HG03064 (cell line): ENCODE measurements around the gene MID1.

Experiments used
- ATAC-seq: cut with Tn5 transposase; IDR thresholded peaks from one replicate; pipeline ENCODE4 v1.9.1; 2021; ENCODE audit warnings: low read depth; ENCODE audit not compliant: unreplicated experiment

MID1 gene

DNA sequence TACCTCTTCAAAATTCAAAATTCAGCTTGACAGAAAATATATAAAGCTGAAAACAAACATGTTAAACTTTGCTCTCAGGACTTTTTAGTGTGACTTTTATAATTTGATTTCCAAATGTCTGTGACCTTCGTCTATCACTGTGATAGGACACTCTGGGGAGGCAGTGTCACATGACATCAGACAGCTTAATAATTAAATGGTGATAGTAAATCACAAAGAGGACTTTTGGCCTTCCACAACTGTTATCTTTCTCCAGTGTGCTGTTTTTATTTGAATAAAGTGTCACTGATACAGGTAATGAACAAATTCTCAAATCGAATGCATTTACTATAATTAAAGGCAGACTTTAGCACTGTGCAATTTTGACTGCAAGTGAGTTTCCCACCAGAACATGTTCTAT, 83.1 kb downstream of the MID1 start:
- no peak for ATAC-seq

DNA sequence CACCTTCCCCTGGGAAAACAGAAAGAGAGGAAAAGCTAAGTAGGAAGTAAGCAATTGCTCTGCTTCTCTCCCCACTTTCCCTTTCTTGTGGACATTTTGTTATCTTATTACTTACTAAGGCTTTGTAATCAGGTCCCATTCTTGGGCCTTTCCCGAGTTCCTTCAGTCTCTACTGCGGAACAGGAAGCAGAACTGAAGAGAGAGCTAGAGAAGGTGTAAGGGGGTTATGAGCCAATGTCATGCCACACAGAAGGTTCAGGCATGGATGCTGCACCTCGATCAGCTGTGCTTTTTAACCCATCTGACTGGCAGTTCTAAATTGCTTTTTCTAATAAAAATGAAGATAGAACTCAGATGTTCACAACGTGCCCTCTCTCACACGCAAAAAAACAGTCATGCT, 83.6 kb downstream of the MID1 start:
- no peak for ATAC-seq

DNA sequence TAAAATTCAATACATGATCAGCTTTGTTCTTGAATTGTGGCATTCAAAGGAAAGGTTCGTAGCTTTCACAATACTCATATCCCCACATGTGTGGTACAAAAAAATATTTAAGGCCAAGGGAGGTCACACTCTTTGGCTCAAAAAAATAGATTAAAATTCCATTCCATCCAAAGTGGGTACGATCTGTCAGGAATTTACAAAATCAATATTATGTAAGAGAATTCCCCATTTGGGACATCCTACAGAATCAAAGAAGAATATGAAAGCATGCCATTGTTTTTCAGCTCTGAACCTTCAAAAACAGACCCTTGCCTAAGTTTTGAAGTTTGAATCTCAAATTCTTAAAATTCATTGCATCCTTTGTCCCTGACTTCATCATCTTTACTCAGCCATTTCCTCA, 85.8 kb downstream of the MID1 start:
- ATAC-seq = no peak

DNA sequence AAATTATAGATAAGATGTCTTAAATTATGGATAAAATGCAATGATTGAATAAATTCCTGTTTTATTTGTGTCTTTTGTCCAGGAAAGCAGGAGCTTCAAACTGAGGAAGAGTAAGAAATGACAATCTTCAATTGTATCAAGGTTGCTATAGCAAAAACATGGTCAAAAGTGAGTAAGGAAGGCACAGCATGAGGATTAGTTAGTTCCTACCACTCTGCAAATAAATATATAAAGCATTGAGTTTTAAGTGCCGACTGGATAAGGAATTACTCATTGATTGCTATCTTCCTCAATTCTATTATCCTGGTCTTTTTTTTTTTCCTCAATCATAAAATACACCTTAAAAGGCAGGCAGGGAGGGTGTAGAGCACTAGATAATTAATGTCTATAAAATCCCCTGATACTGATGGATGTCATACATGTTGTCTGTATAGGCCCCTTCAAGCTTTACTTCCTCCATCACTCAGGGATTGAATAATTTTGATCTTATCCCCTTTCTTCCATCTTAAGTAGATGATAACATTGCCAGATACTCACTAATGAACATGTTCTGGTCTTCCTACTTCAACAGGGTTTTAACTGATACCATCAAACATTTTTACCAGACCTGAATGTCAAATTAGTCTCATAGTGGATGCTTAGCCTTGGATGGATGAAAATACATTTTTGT, 86.6 kb downstream of the MID1 start:
- ATAC-seq = no peak

DNA sequence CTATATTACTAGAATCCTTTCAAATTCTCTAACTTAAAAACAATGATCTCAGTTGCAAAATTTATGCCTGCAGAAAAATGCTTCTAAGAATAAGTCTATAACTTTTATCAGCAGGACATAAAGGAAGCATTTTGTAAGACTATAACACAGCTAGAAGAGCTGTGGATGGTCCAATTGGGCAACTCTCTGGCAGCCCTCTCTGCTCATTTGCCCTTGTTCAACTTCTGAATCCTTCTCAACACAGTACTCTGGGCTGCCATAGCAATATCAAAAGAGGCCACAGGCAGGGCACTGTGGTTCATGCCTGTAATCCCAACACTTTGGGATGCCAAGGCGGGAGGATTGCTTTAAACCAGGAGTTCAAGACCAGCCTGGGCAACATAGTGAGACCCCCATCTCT, 88.5 kb downstream of the MID1 start:
- ATAC-seq = no peak

DNA sequence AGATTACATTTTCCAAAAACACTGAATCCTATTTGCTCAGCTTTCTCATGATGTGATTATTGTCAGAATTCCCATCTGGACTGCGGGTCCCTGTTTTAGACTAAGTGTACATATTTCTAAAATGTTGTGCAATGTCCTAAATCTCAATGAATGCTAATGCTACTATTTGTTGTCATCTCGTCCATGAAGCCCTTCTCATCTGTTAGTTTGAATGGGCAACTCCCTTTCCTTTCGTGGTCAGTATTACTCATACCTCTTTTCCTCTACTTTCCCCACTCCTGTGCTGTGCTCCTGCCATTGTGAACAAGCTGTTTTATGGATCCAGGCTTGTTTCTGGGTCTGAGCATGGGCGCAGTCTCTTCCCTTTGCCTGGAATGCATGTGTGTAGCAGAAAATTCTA, 91.0 kb downstream of the MID1 start:
- no peak for ATAC-seq

DNA sequence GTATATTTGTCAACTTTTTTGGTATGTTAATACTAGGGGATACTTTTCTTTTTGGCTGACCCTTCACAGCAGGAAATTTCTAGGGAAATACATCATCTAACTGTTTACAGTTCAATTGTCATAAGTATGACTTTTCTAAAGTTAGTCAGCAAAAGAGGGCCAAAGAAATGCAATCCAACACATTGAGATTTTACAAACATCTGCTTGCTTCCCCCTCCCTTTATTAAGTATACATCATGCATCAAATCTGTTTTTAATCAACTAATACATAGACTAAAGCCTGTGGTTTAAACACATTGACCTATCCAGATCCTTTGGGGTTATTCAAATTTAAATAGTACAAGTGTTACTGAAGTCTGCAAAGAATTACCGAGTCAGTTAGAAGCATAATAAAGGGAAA, 93.9 kb downstream of the MID1 start:
- no peak for ATAC-seq

DNA sequence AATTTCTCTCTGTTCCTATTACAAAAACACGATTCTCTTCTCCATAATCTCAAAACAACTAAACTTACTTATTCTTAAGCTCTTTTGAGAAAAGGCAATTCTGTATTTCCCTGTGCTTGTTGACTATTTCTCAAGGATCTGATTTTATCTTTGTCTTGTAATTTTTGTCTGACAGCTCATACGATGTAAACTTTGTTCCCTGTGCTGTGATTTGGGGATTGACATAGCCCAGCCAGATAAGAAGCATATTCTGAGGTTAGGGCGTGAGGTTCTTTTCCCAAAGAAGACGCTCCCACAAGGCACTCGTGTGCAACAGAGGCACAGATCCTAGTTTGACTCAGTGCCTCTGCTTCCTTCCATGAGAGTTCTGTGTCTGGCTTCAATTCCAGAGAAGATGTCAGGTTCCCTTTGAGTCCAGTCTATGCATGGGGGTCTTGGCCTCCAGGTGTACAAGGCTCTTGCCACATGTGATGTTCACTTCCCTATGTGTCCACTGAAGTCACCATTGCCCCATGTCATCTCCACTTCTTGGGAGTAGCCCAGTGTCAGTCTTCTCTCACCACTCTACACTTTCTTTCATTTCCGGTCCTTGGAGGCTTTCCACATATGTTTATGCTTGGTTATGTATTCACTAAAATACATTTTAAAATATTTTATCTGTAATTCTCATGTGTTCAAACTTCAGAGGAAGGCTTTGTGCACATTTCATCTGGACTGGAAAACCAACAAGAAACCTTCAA, 94.8 kb downstream of the MID1 start:
- ATAC-seq = no peak

DNA sequence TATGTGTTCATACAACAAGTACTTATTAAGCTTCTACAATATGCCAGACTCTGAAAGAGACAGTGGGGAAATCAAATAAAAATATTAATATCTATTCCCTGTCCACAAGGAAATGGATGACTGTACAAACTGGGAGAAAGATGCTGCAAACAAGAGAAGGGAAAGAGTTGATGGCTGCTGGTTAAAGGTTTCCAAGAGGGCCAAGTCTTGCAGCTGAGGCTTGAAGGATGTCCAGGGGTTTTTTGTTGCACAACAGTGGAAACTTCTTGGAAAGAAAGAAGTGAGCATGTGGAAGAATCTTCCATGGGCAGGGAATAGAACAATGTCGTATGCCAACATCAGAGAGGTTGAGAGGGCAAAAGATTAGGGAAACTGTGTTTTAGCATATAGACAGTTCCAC, 95.8 kb downstream of the MID1 start:
- ATAC-seq = no peak

DNA sequence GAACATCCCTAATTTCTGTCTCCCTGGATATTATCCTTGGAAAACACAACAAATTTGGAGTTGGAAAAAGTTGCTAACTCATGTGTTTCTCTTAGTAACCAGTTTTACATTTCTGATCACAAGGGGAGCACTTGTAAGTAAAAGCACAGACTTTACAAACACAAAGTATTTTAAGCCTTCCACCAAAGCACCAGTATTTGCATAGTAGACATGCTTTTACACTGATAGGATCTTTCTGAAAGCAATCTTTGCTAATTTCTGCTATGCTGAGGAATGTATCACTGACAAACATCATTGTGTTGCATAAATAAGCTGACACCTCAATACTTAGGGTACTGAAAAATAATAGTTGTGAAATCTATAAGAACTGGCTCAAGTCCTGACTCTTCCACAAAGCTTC, 100.6 kb downstream of the MID1 start:
- no peak for ATAC-seq

DNA sequence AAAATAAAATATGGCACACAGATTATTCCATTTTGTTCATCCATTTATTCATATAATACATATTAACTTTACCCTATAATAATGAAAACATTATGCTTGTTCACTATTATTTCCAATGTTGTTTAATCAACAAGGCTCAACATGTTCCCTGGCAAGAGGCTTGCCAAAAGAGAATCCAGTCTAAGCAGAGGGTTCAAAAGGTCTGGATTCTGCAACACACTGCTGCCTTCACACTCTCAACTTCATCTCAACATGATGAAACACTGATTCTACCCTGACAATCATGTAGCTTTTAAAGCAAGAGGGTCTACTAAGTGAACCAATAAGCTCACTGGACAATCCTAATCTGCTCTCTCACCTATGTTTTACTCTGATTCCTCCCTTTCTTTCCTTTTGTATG, 101.1 kb downstream of the MID1 start:
- ATAC-seq = no peak

DNA sequence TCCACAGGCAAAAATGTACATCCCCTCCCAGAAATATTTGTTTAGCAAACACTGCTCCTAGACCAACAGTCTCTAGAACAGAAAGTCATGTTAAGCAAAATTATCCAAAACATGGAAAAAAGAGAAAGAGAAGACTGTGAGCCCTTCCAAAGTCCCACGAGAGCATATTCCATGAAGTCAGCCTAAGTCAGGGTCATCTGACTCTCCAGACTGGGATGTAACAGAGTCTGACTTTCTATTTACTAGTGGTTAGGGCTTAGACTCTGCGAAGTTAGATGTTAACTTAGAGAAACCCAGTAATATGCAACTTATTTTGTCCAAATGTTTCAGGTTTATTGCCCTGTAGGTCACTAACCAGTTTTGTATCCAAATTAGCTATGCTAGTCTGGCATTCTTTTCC, 102.3 kb downstream of the MID1 start:
- no peak for ATAC-seq

DNA sequence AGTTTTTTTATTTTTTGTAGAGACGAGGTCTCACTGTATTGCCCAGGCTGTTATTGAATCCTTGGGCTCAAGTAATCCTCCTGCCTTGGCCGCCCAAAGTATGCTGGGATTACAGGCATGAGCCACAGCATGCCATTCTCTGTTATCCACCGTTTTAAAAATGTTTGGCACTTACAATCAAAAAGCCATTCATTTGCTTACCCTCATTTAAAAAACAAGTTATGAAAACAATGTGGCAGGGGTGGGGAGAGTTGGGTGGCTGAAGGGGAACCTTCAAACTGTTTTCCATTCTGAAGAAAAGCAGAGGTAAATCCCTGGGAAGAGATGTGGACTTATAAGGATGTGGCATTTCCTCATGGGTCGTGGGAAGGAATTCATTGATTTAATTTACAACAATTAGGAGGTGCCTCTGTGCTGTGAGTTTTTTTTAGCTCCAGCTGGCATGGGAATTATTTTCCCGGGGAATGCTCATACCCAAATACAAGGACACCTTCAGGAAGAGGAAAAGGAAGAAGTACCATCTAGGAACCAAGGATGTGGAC, 103.5 kb downstream of the MID1 start:
- ATAC-seq = no peak

DNA sequence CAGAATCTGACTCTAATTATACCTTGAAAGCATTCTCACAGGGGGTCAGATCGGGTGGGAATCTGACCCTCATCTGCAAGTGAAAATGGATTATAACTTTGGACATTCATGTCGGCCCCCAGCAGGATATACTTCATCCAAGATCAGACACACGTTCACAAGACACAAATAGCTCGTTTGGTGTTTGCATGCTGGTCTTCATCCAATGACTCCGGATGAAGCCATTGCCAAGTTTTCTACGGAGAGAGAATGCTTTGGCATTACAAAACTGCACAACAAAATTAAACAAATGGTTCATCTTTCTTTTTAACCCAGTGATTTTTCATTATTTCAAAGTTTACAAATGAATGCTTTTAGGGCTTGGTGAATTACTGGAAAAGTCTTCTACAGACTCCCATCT, 105.5 kb downstream of the MID1 start:
- ATAC-seq = no peak

DNA sequence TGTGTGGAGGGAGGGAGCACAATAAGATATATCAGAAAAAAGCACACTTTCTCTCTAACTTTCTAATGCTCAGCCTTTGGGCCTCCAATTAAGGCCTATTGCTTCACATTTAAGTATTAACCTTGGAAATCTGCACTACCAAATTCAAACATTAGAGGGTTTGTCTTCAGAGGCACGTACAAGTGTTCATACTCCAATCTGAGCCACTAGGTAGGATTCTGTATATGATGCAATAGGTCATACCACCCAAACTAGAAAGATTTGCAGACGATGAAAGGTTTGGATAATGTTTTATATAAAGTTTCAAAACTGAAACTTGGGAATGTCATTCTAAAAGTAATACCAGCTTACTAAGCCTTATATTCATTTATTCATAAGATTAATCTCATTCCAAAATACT, 106.4 kb downstream of the MID1 start:
- ATAC-seq = no peak

DNA sequence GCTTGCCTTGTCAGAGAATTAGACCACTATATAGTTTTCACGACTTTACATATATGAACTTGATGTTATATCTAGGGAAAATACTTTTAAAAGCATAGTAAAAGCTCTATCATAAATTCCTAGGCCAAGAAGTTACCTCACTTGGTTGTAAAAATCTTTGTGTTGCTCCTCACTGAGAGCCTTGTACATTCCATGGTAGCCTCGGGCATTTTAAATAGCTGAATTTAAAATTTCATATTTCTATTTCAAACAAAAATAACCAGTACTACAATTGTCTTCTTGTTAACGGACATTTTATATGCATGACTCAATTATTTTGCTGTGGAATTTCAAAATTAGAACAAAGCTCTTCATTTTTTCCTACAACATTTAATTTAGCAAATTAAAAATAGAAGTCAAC, 107.6 kb downstream of the MID1 start:
- no peak for ATAC-seq

DNA sequence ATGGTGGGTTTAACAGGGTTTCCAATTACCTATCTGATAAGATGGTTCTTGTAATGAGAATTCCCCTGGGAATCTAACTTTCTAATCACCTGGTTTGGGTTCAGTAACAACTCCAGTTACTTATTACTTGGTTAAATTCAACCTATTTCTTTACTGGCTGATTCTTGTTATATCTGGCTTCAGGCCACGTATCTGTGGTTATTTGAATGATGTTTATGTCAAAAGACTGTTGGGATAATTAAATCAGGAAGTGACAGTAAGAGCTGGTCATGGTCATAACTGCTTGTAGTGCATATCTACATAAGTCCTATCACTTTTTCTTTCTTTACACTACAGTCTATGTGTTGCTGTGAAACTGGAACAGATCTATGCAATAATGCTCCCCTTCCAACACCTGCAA, 108.1 kb downstream of the MID1 start:
- no peak for ATAC-seq

DNA sequence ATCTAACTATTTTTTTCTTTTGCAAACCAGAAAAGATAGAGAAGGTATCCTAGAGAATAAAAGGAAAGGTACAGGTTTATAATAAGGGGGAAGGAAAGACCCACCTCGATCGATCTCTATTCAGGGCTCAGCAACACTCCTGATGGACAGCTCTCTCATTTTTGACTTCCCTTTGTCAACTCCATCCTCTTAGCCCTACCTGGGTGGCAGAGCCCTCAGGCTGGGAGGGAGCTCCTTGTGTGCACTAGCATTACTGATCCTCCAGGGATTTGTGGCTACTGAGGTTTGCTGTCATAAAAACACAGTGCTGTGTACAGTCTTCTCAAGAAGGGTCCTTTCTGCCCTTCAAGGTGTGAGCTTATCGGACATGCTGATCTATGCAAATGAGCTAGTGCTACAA, 111.0 kb downstream of the MID1 start:
- no peak for ATAC-seq

DNA sequence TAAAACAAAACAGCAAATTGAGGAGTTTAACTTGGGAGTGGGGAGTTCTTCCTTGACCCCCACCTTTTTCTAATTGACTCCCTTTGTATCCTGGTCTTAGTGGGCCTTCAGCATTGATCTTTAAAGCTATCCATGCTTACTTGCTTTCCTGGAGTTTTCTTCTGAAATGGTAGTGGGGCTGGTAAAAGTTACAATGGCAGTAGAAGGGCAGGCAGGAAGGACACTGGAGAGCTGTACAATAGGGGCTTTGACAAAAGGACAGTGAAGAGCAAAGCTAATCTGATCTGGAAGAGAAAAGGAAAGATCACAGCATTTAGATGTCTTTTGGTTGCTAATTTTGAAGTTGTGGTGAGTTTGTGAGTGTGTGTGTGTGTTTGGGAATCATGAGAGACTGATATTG, 111.5 kb downstream of the MID1 start:
- no peak for ATAC-seq

DNA sequence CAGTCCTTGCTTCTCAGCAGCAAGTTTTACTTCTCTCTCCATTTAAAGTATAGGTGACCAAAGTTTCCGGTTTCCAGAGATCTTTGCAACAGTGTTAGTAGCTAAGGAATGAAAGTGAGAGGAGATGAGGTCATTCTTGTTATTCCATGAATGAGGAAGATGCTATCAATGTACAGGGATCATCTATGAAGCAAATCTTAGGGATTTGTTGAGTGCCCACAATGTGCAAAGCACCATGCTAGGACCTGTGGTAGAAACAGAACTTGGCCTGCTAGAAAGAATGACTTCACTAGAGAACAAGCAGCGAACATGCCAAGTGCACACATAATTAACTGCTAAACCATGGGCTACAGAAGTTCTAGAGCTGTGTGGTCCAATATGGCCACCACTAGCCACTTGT, 112.5 kb downstream of the MID1 start:
- ATAC-seq = no peak

DNA sequence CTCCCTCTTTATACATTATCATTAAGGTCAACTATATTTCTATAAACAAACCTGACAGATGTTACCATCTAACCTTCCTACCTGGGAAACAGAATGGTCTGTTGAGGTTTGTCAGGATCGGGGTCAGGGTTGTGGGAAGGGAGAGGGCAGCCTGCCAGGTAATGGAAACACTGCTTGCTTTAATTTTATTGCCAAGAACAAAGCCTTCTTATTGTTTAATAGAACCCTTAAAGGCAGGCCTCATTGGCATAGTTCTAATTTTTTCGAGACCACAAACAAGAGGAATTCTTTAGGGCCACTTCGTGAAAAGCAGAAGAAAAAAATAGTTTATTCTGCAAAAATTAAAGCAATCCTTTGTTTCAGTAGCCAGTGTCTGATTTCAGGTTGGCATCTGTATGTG, 113.2 kb downstream of the MID1 start:
- no peak for ATAC-seq

DNA sequence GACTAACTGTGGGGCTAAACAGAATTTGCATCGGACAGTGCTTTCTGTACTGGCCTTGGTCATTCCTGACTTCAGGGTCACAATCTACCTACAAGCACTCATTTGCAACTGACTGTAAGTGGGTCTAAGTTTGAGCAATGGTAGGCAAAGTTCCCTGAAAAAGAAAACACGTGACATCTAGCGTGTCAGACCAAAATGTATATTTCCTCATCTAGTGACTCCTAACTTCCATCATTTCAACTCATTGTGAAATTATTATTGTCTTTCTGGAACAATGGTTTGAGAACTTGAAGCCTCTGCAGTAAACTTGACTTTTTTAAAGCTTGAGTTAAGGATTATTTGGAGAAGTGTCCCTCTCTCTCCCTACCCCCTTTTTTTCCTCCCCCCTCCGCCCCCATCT, 113.6 kb downstream of the MID1 start:
- no peak for ATAC-seq
